Small intestine (tissue), 7 donors: ENCODE results near the gene RRP1B. TPM values are rescaled to one million over a fixed set of nuclear protein-coding genes. Genes with fewer than 3 reads are reported as not detected.
"Not testable (repeated sequence)": the region's sequence is repeated elsewhere in the genome, so short reads cannot be mapped to it uniquely, and the experiment has no call there.

Experiments
- DNase-seq, 2 donors: peaks; one replicate each; pipeline versions ENCODE4 v3.0.0 to v3.0.0-alpha.2; 2013
- FAIRE-seq: peaks from 2 replicates; lab custom pipeline; 2012; peaks lifted over from hg19 to GRCh38; lab: Jason Lieb, UNC
- H3K27ac ChIP-seq, 3 donors: one replicate each; pipeline ENCODE4 v1.5.1; 2013; ENCODE audit warnings: low read length in 2 of 3, mild to moderate bottlenecking in 2 of 3, control low read depth in 1 of 3, inconsistent platforms in 1 of 3, low read depth in 1 of 3, moderate library complexity in 1 of 3
- H3K27me3 ChIP-seq, 3 donors: one replicate each; pipeline ENCODE4 v1.6.1; 2013; ENCODE audit warnings: low read length in 3 of 3, inconsistent platforms in 1 of 3; ENCODE audit not compliant: control insufficient read depth in 3 of 3, insufficient read depth in 3 of 3
- H3K36me3 ChIP-seq, 3 donors: one replicate each; pipeline ENCODE4 v1.6.1; 2013; ENCODE audit warnings: low read length in 3 of 3, inconsistent platforms in 1 of 3, low read depth in 1 of 3, mild to moderate bottlenecking in 1 of 3, moderate library complexity in 1 of 3; ENCODE audit not compliant: control insufficient read depth in 3 of 3, insufficient read depth in 2 of 3
- H3K4me1 ChIP-seq, 3 donors: one replicate each; pipeline ENCODE4 v1.6.1; 2013; ENCODE audit warnings: low read length in 2 of 3, inconsistent platforms in 1 of 3, low read depth in 1 of 3, mild to moderate bottlenecking in 1 of 3, moderate library complexity in 1 of 3; ENCODE audit not compliant: control insufficient read depth in 3 of 3, insufficient read depth in 2 of 3
- H3K4me3 ChIP-seq, 3 donors: one replicate each; pipeline ENCODE4 v1.5.1; 2013; ENCODE audit warnings: low read length in 3 of 3, control low read depth in 1 of 3, inconsistent platforms in 1 of 3, low read depth in 1 of 3, mild to moderate bottlenecking in 1 of 3, moderate library complexity in 1 of 3
- H3K9me3 ChIP-seq, 2 donors: one replicate each; pipeline ENCODE4 v1.6.1; 2013; ENCODE audit warnings: low read depth in 1 of 2, low read length in 1 of 2; ENCODE audit not compliant: control insufficient read depth in 2 of 2, insufficient read depth in 1 of 2
- WGBS, 3 donors: extraction: QIAGEN DNeasy Blood & Tissue Kit; methylation state at CpG; one replicate each; pipeline ENCODE4 v1.1.7; 2013; 5-methylcytosine and 5-hydroxymethylcytosine counted together
- polyA plus RNA-seq, 4 donors: library from polyadenylated mRNA; stranded (reverse) in 3 of 4; unstranded in 1 of 4; fragments of 200-250 nt in 3 of 4; fragments of 120-200 nt in 1 of 4; gene quantifications; one replicate each; pipeline versions ENCODE4 v1.2.1 to v1.2.3, GENCODE V29; 2013
- donor health status: healthy with polysubstance abuse.
- donor health status: control.
- donor health status: control.
- donor health status: Bipolar disorder and iron deficiency.
- donor health status: healthy.

Gene RRP1B
- polyA plus RNA-seq, 4 donors = 3.4 to 19.5 (median 7.7) TPM

DNA sequence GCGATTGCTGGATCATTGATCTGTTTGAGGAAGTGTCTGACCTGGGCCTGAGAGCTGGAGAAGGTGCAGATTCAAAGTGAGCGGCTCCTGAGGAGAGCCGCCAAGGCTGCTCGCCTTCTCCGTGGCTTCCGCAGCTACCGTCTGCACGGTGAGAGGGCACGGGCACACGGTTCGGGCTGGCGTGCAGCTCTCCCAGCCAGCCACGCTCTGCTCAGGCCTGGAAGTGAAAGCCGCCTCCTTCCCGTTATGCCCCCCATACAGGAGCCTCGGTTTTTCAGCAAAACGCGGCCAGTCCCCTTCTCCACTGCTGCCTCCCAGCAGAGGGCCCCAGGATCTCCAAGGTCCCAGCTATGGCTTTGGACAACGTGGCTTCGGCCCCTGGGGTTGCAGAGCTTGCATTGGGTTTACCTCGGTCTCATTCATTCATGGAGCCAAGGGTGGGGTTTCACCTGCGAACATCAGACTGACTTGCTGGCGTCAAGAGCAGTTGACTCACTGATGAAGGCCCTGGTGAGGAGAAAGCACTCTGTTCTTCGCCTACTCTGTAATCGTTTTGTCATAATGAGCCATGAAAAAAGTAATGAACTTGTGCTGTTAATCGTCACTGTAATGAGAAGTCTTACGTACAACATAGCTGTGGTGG, 35.2 kb downstream of the RRP1B start:
- no peak for DNase-seq
- no peaks in the 10 kb centered on the region for H3K27me3 ChIP-seq
- no peak overlapping the region for H3K4me3 ChIP-seq
- H3K4me1 ChIP-seq = peaks cover 0 to 6% (median 0%) of the 10 kb centered on the region in 3 donors
- H3K27ac ChIP-seq = no peak overlapping the region
- 92 to 93% (median 92%) methylated on average over 25 to 27 of the region's 27 CpGs for WGBS, 3 donors
- peaks cover 3 to 60% (median 4%) of the 10 kb centered on the region in 3 donors for H3K36me3 ChIP-seq
- no peak for FAIRE-seq
- H3K9me3 ChIP-seq = no peaks in the 10 kb centered on the region

DNA sequence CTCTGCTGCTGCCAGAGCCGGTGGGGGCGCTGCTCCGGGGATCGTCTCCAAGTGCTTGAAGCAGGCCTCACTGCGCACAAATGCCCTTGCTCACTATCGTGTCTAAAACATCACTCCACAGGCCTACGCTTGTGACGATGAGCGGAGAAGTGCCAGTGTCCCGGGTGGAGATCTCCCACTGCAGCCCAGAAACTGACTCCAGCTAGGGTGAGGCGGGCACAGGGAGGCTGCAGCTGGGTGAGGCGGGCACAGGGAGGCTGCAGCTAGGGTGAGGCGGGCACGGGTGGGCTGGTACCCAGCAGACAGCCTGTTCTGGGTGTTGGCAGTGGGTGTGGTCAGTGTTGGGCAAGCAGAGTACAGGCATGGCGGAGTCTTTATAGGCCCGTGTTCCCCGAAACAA, 36.9 kb downstream of the RRP1B start:
- FAIRE-seq (no peak), DNase-seq (no peak)
- Histone ChIP-seq H3K9me3 (no peaks in the 10 kb centered on the region), H3K27ac (no peak overlapping the region), H3K36me3 (peaks cover 3 to 43% (median 4%) of the 10 kb centered on the region in 3 donors), H3K27me3 (no peaks in the 10 kb centered on the region), H3K4me1 (peaks cover 0 to 6% (median 0%) of the 10 kb centered on the region in 3 donors), H3K4me3 (no peak overlapping the region)
- 90 to 96% (median 93%) methylated on average over 17 of the region's 17 CpGs for WGBS, 3 donors

DNA sequence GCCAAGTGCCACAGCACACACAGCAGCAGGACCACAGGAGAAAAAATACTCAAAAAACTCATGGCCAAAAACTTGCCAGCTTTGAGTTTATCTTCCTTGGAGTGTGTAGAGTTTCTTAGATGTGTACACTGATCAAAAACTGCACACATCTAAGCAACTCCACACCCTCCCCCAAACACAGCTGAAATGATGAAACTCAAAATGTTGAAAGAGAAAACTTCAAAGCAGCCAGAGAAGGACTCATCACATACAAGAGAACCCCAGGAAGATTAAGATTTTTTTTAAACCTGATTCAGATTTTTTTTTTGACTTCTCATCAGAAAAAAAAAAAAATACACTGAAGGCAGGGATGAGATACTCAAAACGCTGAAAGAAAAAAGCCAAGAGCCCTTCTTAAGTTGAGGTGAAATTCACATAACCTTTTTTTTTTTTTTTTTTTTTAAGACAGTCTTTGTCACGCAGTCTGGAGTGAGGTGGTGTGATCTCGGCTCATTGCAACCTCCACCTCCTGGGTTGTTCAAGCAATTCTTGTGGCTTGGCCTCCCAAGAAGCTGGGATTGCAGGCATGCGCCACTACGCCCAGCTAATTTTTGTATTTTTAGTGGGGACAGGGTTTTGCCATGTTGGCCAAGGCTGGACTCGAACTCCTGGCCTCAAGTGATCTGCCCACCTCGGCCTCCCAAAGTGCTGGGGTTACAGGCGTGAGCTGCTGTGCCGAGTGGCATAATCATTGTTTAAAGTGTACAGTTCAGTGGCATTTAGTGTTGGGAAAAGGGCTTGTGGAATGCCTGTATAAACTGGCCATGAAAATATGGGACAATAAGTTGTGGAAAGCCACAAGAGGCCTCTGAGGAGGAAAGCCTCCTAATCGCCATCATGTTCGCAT, 38.6 kb downstream of the RRP1B start:
- no peaks in the 10 kb centered on the region for H3K9me3 ChIP-seq
- no peak overlapping the region for H3K4me3 ChIP-seq
- 85 to 88% (median 88%) methylated on average over 11 of the region's 11 CpGs for WGBS, 3 donors
- peaks cover 0 to 16% (median 2%) of the 10 kb centered on the region in 3 donors for H3K4me1 ChIP-seq
- peaks cover 0 to 29% (median 4%) of the 10 kb centered on the region in 3 donors for H3K36me3 ChIP-seq
- DNase-seq (no peak), FAIRE-seq (no peak)
- no peaks in the 10 kb centered on the region for H3K27me3 ChIP-seq
- H3K27ac ChIP-seq = no peak overlapping the region

DNA sequence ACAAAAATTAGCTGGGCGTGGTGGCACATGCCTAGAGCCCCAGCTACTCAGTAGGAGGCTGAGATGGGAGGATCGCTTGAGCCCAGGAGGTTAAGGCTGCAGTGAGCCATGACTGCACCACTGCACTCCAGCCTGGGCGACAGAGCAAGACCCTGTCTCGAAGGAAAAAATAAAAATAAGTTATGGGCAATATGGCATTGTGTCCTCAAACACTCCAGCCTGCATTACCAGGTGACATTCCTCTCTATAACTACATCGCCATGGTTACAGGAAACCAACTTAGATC, 40.1 kb downstream of the RRP1B start:
- WGBS, 3 donors = 90 to 95% (median 94%) methylated on average over 5 of the region's 5 CpGs
- H3K4me3 ChIP-seq, FAIRE-seq, H3K27me3 ChIP-seq, DNase-seq, H3K27ac ChIP-seq, H3K9me3 ChIP-seq: not testable (repeated sequence)
- H3K36me3 ChIP-seq = peaks cover 0 to 15% (median 0%) of the 10 kb centered on the region in 3 donors
- peaks cover 0 to 24% (median 2%) of the 10 kb centered on the region in 3 donors for H3K4me1 ChIP-seq

DNA sequence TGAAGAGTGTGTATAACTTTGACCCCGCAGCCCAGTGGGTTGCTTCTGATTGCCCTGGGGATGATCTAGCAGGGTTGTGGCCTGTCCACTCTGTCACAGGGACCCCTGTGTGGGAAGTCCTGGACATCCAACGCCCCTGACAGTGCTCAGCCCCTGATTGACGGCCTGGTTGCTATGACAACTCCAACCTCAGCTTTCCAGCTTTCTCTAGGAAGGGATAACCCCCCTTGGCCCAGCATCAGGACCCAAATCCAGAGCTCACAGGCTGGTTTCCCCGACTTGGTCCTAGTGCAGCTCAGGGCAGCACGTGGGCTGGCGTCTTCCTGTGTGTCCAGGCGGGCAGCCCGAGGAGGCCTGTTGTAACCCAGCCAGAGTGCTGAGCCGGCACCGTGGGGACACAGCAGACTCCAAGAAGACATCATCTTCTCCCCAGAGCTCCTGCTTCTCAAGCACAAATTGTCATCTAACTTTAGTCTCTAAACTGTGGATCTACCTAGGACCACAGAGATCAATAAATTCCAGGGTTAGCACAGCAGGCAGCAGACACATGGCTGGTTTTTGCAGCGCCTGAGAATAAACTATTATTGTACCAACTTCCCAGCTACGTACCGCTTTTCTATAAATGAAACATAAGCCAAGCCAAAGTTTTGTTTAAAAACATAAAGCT, 40.7 kb downstream of the RRP1B start:
- no peaks in the 10 kb centered on the region for H3K27me3 ChIP-seq
- no peak overlapping the region for H3K27ac ChIP-seq
- peaks cover 0 to 24% (median 2%) of the 10 kb centered on the region in 3 donors for H3K4me1 ChIP-seq
- WGBS, 3 donors = 79 to 85% (median 84%) methylated on average over 13 of the region's 13 CpGs
- no peak for FAIRE-seq
- H3K36me3 ChIP-seq = peaks cover 0 to 12% (median 0%) of the 10 kb centered on the region in 3 donors
- DNase-seq = no peak
- H3K4me3 ChIP-seq = no peak overlapping the region
- no peaks in the 10 kb centered on the region for H3K9me3 ChIP-seq

DNA sequence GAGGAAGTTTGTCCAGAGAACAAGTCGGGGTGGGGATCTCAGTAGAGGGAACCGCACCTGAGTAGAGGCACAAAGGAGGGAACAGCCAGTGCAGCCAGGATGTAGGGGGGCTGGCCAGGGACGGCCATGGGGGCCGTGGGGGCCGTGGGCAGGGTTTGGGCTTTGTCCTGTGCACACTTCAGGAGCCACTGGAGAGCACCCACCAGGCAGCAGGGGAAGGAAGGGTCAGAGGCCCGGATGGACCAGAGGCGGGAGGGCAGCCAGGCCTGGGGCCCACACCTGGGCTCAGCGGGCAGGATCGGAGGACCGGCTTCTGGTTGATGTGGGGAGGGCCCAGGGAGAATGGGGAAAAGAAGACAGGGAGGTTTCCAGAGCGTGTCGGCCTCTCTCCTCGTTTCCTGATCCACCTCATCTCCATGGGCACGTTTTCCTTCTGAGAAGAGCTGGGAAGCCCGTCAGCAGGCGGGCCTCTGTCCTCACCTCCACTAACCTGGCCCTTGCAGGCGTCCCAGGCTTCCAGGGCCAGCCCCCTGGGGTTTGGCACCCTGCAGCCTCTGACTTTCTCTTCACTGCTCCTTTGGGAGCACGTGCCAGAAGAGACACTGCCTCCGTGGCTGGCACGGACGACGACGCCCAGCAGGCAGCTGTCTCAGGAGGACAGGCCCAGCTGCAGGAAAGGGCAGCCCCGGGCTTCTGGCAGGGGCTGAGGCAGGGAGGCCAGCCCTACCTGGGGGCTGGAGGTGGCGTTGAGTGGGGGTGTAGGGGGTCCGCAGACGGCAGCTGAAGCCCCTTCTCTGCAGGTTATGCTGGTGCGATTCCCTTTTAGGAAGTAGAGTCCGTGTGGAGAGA, 42.8 kb downstream of the RRP1B start:
- Histone ChIP-seq H3K36me3 (peaks cover 0 to 3% (median 0%) of the 10 kb centered on the region in 3 donors), H3K4me1 (peaks cover 0 to 24% (median 2%) of the 10 kb centered on the region in 3 donors), H3K27me3 (no peaks in the 10 kb centered on the region), H3K9me3 (no peaks in the 10 kb centered on the region), H3K27ac (peak overlapping the region in 1 of 3 donors; percentile 82), H3K4me3 (peak overlapping the region in 1 of 3 donors; percentile 24)
- WGBS, 3 donors = 63 to 74% (median 70%) methylated on average over 27 to 29 of the region's 29 CpGs
- no peak for DNase-seq
- FAIRE-seq = no peak

DNA sequence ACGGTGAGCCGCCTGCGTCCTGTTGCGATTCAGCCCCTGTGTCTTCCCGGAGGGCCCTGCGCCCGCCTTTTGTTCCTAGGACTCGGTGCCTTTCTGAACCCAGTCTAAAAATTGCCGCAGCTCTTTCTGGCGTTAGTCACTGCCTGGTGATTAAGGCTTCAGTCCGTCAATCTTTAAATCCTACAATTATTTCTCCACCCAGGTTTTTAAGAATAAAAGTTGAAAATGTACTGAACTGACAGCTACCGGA, 43.4 kb downstream of the RRP1B start:
- no peak for FAIRE-seq
- peak overlapping the region in 1 of 3 donors; percentile 24 for H3K4me3 ChIP-seq
- peak overlapping the region in 1 of 3 donors; percentile 82 for H3K27ac ChIP-seq

More for the DNA sequence above, 43.4 kb downstream of the RRP1B start:
- DNase-seq = no peak
- H3K27me3 ChIP-seq = no peaks in the 10 kb centered on the region
- peaks cover 0 to 24% (median 2%) of the 10 kb centered on the region in 3 donors for H3K4me1 ChIP-seq
- 31 to 57% (median 32%) methylated on average over 12 of the region's 12 CpGs for WGBS, 3 donors
- H3K9me3 ChIP-seq = no peaks in the 10 kb centered on the region
- H3K36me3 ChIP-seq = peaks cover 0 to 3% (median 0%) of the 10 kb centered on the region in 3 donors
